B cell (primary cell): ENCODE results near the gene CTPS2. TPM values are rescaled to one million over a fixed set of nuclear protein-coding genes. Genes with fewer than 3 reads are reported as not detected.

Source experiments
- ATAC-seq: fragments of 200-7000 bp; cut with Tn5 transposase; one replicate; pipeline ENCODE4 v1.10.0; 2021; ENCODE audit warnings: low read depth, mild to moderate bottlenecking, moderate number of reproducible peaks, moderate library complexity
- CTCF ChIA-PET: fragments of 350-600 bp; sonication (Branson Sonifier 250); formaldehyde crosslinking; loops from one replicate; lab custom pipeline; 2021; ENCODE audit warnings: antibody characterized with exemption, inconsistent platforms; lab: Charles Lee
- POLR2A ChIA-PET: fragments of 350-600 bp; sonication (Branson Sonifier 250); formaldehyde crosslinking; loops from one replicate; lab custom pipeline; 2021; ENCODE audit warnings: antibody characterized with exemption; lab: Charles Lee
- DNase-seq: peaks from one replicate; pipeline ENCODE4 v3.0.0; 2013
- H2AFZ ChIP-seq: 2 replicates; pipeline ENCODE4 v1.6.1; 2012; ENCODE audit warnings: mild to moderate bottlenecking, low read depth, low read length; ENCODE audit not compliant: insufficient read depth, poor library complexity, severe bottlenecking
- H3K27ac ChIP-seq, 2 donors: 1 replicate in 1 of 2; 2 replicates in 1 of 2; pipeline ENCODE4 v1.5.1; 2012 to 2013; ENCODE audit warnings: low read length in 2 of 2, mild to moderate bottlenecking in 2 of 2, moderate library complexity in 1 of 2
- H3K27me3 ChIP-seq, 4 experiments: fragments of 200-600 bp in 1 of 4; sonication (generic) in 1 of 4; replicated peaks in 1 of 4; 1 replicate in 2 of 4; 2 replicates in 2 of 4; pipeline versions ENCODE4 v1.6.1 to v1.7.0; 2013 to 2016; ENCODE audit warnings: low read length in 3 of 4, mild to moderate bottlenecking in 2 of 4, mixed read lengths in 1 of 4, moderate library complexity in 1 of 4; ENCODE audit not compliant: insufficient read depth in 4 of 4, control insufficient read depth in 3 of 4; ENCODE audit errors: control extremely low read depth in 1 of 4
- H3K36me3 ChIP-seq, 2 experiments: replicated peaks in 1 of 2; 1 replicate in 1 of 2; 2 replicates in 1 of 2; pipeline versions ENCODE4 v1.6.1 to v1.7.1; 2013; ENCODE audit warnings: low read length in 1 of 2; ENCODE audit not compliant: insufficient read depth in 2 of 2, control insufficient read depth in 1 of 2; ENCODE audit errors: control extremely low read depth in 1 of 2, extremely low read depth in 1 of 2
- H3K4me1 ChIP-seq, 2 donors: fragments of 200-600 bp in 1 of 2; sonication (generic) in 1 of 2; 1 replicate in 1 of 2; 2 replicates in 1 of 2; pipeline versions ENCODE4 v1.5.1 to v1.6.1; 2013 to 2017; ENCODE audit warnings: low read length in 2 of 2; ENCODE audit not compliant: control insufficient read depth in 2 of 2, insufficient read depth in 2 of 2
- H3K4me2 ChIP-seq: replicated peaks from 2 replicates; pipeline ENCODE3; 2012; ENCODE audit warnings: mild to moderate bottlenecking, low read depth, low read length; ENCODE audit not compliant: poor library complexity, severe bottlenecking
- H3K4me3 ChIP-seq, 5 experiments: fragments of 200-600 bp in 1 of 5; sonication (generic) in 1 of 5; 1 replicate in 3 of 5; 2 replicates in 2 of 5; pipeline versions ENCODE4 v1.5.1 to v1.7.0; 2011 to 2016; ENCODE audit warnings: low read length in 4 of 5, mild to moderate bottlenecking in 4 of 5, low read depth in 2 of 5, control low read depth in 1 of 5, moderate library complexity in 1 of 5; ENCODE audit not compliant: insufficient read depth in 1 of 5; ENCODE audit errors: control extremely low read depth in 1 of 5, extremely low read depth in 1 of 5
- H3K79me2 ChIP-seq: fragments of 200-600 bp; sonication (generic); one replicate; pipeline ENCODE4 v1.6.0; 2016; ENCODE audit warnings: low read length; ENCODE audit not compliant: control insufficient read depth, insufficient read depth
- H3K9ac ChIP-seq: fragments of 200-600 bp; sonication (generic); 2 replicates; pipeline ENCODE4 v1.6.1; 2017; ENCODE audit warnings: mild to moderate bottlenecking, low read length, moderate library complexity
- H3K9me3 ChIP-seq, 3 donors: one replicate each; pipeline versions ENCODE4 v1.6.1 to v1.7.1; 2013; ENCODE audit warnings: low read length in 2 of 3; ENCODE audit not compliant: control insufficient read depth in 2 of 3, insufficient read depth in 1 of 3; ENCODE audit errors: control extremely low read depth in 1 of 3
- H4K20me1 ChIP-seq: 2 replicates; pipeline ENCODE4 v1.6.0; 2012; ENCODE audit warnings: mild to moderate bottlenecking, low read length; ENCODE audit not compliant: insufficient read depth, control insufficient read depth, poor library complexity, severe bottlenecking
- H3K27ac Mint-ChIP-seq: one replicate; pipeline ENCODE4 v1.8.0; 2021; ENCODE audit warnings: mixed read lengths
- H3K27me3 Mint-ChIP-seq: one replicate; pipeline ENCODE4 v1.8.0; 2021; ENCODE audit warnings: mixed read lengths
- H3K4me1 Mint-ChIP-seq: one replicate; pipeline ENCODE4 v1.8.0; 2021; ENCODE audit warnings: mixed read lengths
- H3K4me3 Mint-ChIP-seq: one replicate; pipeline ENCODE4 v1.8.0; 2021; ENCODE audit warnings: mixed read lengths
- H3K9me3 Mint-ChIP-seq: one replicate; pipeline ENCODE4 v1.8.0; 2022; ENCODE audit warnings: mixed read lengths; ENCODE audit not compliant: insufficient read depth
- CTCF ChIP-seq: fragments of 200-600 bp; IDR thresholded peaks from one replicate; pipeline ENCODE4 v1.8.0; 2022; ENCODE audit warnings: antibody characterized with exemption, mild to moderate bottlenecking
- EZH2 ChIP-seq: IDR thresholded peaks from 2 replicates; pipeline ENCODE4 v1.6.1; 2012; ENCODE audit warnings: borderline replicate concordance, low read depth, mild to moderate bottlenecking, moderate library complexity, low read length; ENCODE audit not compliant: insufficient read depth, poor library complexity, severe bottlenecking
- WGBS: methylation state at CpG from one replicate; pipeline ENCODE4 v1.1.5; 2013; ENCODE audit warnings: missing lambda C conversion rate; ENCODE audit not compliant: insufficient coverage; 5-methylcytosine and 5-hydroxymethylcytosine counted together
- intact Hi-C: fragments of 100-400 bp; cut with micrococcal nuclease; formaldehyde crosslinking; loops from one replicate; pipeline ENCODE4 v1.10.0; 2022
- polyA plus RNA-seq: library from polyadenylated mRNA; depleted of rRNA; stranded (reverse); fragments of >200 nt; gene quantifications from 2 replicates; pipeline ENCODE4 v1.2.3, GENCODE V29; 2012
- total RNA-seq, 2 donors: library from RNA; stranded (reverse); fragments of 120-200 nt in 1 of 2; gene quantifications; 1 replicate in 1 of 2; 2 replicates in 1 of 2; pipeline versions ENCODE4 v1.2.3 to v1.2.4, GENCODE V29; 2013 to 2022

CTPS2 gene
- total and polyA plus RNA-seq, 2 donors (not counting 1 experiment from before 2014, with no cell fraction given): 2.5 to 11.7 TPM

- Mint-ChIP-seq H3K4me1 (no peaks in the 10 kb centered on the region), H3K27me3 (no peaks in the 10 kb centered on the region), H3K9me3 (no peaks in the 10 kb centered on the region), H3K27ac (no peak overlapping the region), H3K4me3 (no peak overlapping the region)
- no peak overlapping the region for H2AFZ ChIP-seq
- no peak overlapping the region for H3K4me2 ChIP-seq
- no peak for ATAC-seq
- no peaks in the 10 kb centered on the region for H3K4me1 ChIP-seq
- CTCF ChIA-PET: no interaction called here
- no CpG with 5 or more reads among the region's 1 CpG for WGBS
- POLR2A ChIA-PET: no interaction called here
- no peaks in the 10 kb centered on the region for H3K36me3 ChIP-seq
- H3K27ac ChIP-seq: no peak overlapping the region
- H4K20me1 ChIP-seq: no peaks in the 10 kb centered on the region
- DNase-seq: no peak
- no peaks in the 10 kb centered on the region for H3K27me3 ChIP-seq
- no peaks in the 10 kb centered on the region for H3K9me3 ChIP-seq
- no peak overlapping the region for H3K4me3 ChIP-seq
- intact Hi-C loops: no loop called here
- no peaks in the 10 kb centered on the region for H3K79me2 ChIP-seq
- no peak overlapping the region for H3K9ac ChIP-seq
- no peak for TF ChIP-seq EZH2
- no peak for TF ChIP-seq CTCF
These were observed 102.3 kb downstream of the CTPS2 start for GRCh38 chrX:16610121-16610621.

GRCh38 chrX:16606142-16606720 lies 106.2 kb downstream of the CTPS2 start:
- no peaks in the 10 kb centered on the region for H3K9me3 ChIP-seq
- H3K9ac ChIP-seq: no peak overlapping the region
- intact Hi-C loops: no loop called here
- no peaks in the 10 kb centered on the region for H3K4me1 ChIP-seq
- 95% methylated on average over 3 of the region's 4 CpGs for WGBS
- no peak overlapping the region for H3K4me3 ChIP-seq
- no peaks in the 10 kb centered on the region for H3K27me3 ChIP-seq
- Mint-ChIP-seq H3K27me3 (no peaks in the 10 kb centered on the region), H3K4me1 (peaks cover 3% of the 10 kb centered on the region), H3K27ac (no peak overlapping the region), H3K9me3 (no peaks in the 10 kb centered on the region), H3K4me3 (no peak overlapping the region)
- ChIA-PET POLR2A (no interaction called here), CTCF (no interaction called here)
- H3K27ac ChIP-seq: no peak overlapping the region
- no peak for ATAC-seq
- no peaks in the 10 kb centered on the region for H3K79me2 ChIP-seq
- TF ChIP-seq EZH2 (no peak), CTCF (no peak)
- no peak overlapping the region for H3K4me2 ChIP-seq
- no peaks in the 10 kb centered on the region for H4K20me1 ChIP-seq
- no peak overlapping the region for H2AFZ ChIP-seq
- no peaks in the 10 kb centered on the region for H3K36me3 ChIP-seq
- no peak for DNase-seq
